NCI-H2196 treated with DMSO at 0.1 percent for 48 hours (cell line): ENCODE measurements around the gene BRIP1.
"Not testable (repeated sequence)": the region's sequence is repeated elsewhere in the genome, so short reads cannot be mapped to it uniquely, and the experiment has no call there.

Source experiments
- DNase-seq: peaks from one replicate; lab custom pipeline; 2025; ENCODE audit not compliant: unreplicated experiment; lab: John Stamatoyannopoulos, UW

BRIP1 gene

DNA sequence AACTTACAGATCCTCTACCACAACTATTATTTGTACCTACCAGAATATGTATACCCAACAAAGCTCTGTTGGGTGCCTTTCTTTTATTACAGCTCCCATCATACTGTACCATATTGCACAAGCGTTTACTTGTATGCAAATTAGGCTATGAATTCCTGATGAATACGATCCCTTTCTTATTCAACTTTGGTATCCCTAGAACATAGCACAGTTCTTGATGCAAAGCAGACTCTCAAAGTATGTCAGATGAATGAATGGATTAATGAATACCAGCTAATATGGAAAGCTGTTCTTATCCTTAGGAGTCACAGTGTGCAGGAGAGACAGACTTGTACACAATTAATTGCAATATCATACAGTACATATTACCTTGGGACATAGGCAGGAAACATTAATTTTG, 192.6 kb downstream of the BRIP1 start:
- DNase-seq: no peak

- DNase-seq: no peak
Observed at GRCh38 chr17:61669522-61669921, 193.8 kb downstream of the BRIP1 start.

- DNase-seq: no peak
Observed at GRCh38 chr17:61668486-61668885, 194.8 kb downstream of the BRIP1 start.

GRCh38 chr17:61666406-61667088, 196.8 kb downstream of the BRIP1 start:
- not testable (repeated sequence) for DNase-seq

GRCh38 chr17:61663310-61663709, 200.0 kb downstream of the BRIP1 start:
- no peak for DNase-seq

GRCh38 chr17:61662741-61663140, 200.6 kb downstream of the BRIP1 start:
- no peak for DNase-seq

DNA sequence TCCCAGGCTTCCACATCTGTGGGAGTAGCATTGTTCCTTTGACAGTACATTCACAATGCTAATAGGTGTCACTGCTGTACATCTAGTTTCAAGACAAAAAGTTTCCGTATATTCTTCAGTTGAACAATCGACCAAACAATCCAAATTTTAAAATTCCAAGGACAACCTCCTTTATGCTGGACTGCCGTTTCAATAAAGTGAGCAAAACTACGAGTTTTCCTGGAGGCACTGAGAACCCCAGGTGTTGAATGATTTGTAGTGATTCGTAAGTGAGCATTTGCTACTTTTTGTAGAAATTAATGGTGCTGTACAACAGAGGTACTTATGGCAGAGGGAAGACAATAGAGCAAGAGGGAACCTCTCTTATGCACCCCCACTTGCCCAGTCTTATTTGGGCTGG, 201.1 kb downstream of the BRIP1 start:
- no peak for DNase-seq

DNA sequence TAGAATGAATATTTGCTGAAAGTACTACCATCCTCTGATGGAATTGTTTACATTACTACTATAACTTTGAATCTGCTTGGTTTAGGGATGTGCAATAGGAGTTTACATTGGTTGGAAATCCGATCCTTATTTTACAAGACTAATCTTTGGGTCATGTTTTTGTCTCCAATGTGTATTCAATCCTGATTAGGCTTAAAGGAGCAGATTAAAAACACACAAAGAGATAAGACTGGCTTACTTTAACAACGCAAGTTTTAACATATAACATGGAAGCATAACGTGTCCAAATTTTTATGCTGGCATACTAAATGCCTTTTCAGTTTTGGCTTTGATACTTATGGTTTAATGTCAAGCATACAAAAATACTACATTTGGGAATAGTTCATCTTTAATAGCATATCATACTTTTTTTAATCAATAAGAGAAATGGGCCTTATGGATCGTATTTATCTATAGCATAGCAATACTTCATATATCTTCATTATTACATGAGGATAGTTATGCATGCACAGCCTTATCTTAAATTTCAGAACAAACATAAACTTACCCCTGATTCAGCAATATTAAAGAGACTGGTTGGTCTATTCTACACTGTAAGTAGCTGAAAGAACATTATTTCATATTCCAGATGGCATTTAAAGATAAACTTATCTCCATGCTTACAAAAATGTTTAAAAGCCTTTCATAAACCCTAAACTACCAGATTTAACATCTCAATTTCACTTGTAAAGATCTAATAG, 202.4 kb downstream of the BRIP1 start:
- DNase-seq: no peak

DNA sequence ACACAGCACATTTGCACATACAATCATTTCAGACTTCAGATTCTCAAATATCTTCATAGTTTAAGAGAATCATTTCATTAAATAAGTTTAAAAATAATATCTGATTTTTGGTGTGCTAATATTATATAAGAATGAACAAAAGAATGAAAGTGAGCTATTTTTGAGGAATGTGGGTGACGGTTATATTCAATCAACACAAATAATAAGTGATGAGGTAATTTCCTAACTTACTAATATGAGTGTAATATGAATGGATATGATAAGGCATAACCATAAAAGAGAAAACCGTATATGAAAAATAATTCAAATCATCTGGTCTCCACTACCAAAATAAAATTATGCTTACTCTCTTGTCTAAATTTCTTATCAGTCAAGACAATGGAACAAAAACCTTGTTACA, 203.9 kb downstream of the BRIP1 start:
- DNase-seq: no peak

DNA sequence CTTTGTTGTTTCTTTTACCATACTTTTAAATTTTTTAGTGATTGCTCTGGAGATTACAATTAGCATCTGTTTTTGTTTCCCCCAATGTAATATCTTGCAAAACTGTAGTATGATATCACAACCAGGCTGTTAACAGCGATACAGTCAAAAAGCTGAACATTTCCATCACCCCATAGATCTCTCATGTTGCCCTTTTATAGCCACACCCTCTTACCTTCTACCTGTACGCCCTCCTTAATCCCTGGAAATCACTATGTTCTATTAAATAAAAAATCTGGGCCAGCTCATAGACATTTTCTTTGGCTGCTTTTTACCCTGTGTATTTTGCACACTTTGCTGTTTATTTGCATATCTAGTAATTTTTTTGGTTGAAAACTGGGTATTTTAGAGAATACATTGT, 205.1 kb downstream of the BRIP1 start:
- no peak for DNase-seq

DNA sequence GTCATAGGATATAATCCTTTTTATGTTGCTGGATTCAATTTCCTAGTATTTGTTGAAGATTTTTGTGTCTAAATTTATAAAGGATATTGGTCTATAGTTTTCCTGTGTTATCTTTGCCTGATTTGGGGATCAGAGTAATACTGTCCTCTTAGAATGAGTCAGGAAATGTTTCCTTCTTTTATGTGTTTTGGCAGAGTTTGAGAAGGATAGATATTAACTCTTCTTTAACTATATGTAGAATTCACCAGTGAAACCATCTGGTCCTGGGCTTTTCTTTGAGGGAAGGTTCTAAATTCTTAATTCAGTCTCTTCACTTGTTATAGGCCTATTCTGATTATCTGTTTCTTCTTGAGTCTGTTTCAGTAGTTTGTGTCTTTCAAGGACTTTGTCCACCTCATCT, 206.0 kb downstream of the BRIP1 start:
- no peak for DNase-seq

DNA sequence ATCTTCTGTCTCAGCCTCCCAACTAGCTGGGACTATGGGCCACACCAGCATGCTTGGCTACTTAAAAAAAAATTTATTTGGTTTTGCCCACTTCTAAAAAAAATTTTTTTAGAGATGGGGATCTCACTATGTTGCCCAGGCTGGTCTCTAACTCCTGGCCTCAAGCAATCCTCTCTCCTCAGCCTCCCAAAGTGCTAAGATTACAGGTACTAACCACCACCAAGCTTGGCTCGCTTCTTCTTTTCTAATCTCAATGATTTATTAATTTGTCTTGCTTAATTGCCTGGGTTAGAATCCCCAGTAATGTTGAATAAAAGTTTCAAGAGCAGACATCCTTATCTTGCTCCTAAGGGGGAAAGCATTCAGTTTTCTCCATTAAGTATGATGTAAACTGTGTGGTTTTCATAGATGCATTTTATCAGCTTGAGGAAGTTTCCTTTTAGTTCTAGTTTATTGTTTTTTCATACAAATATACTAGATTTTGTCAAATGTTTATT, 206.6 kb downstream of the BRIP1 start:
- DNase-seq: no peak

DNA sequence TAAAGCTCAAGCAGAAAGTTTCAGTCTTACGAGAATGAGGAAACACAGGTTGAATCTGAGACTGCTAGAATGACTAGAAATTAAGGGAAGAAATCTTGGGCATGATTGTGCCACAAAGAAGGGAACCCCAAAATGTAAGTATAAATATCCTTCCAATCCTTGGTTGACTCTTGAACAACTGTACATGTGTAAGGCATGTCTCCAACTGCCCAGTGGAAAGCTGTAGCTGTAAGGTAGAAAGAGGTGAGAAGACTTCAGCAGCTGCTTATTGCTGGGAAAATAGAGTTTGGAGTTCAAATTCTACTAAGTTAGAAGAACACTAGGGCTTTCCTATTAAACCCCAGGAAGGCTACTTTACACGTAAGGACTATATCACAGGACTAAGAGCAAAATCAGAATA, 212.6 kb downstream of the BRIP1 start:
- no peak for DNase-seq

DNA sequence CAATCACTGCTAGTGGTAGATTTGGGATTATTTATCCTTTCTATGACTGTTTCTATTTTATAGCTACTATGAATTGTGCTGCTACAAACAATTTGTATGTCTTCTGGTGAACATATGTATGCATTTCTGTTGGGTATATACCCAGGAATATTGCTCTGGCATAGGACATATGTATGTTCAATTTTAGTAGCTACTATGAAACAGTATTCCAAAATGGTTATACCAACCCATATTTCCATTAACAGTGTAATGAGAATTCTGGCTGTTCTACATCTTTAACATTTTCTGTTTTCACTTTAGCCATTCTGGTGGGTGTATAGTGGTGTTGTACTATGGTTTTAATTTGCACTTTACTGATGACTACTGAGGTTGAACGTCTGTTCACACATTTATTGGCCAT, 214.7 kb downstream of the BRIP1 start:
- no peak for DNase-seq

DNA sequence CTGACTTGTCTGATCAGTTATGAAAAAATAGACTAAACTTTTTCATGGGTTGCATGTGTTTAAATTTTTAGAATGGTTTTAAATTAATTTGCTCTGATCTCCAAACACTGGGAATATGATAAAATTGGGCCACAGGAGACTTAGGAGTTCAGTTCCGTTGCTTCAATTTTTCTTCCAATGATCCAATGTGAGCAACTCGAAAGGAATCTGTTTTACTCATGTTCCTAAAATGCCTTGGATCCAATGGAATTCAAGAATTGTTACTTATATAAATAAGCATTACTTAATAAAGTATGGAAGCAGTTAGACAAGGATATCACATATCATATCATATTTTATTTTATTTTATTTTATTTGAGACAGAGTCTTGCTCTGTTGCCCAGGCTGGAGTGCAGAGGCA, 216.3 kb downstream of the BRIP1 start:
- DNase-seq: no peak

- DNase-seq: no peak
Observed at GRCh38 chr17:61646482-61646881, 216.8 kb downstream of the BRIP1 start.

- no peak for DNase-seq
Observed at GRCh38 chr17:61645920-61646319, 217.4 kb downstream of the BRIP1 start.

DNA sequence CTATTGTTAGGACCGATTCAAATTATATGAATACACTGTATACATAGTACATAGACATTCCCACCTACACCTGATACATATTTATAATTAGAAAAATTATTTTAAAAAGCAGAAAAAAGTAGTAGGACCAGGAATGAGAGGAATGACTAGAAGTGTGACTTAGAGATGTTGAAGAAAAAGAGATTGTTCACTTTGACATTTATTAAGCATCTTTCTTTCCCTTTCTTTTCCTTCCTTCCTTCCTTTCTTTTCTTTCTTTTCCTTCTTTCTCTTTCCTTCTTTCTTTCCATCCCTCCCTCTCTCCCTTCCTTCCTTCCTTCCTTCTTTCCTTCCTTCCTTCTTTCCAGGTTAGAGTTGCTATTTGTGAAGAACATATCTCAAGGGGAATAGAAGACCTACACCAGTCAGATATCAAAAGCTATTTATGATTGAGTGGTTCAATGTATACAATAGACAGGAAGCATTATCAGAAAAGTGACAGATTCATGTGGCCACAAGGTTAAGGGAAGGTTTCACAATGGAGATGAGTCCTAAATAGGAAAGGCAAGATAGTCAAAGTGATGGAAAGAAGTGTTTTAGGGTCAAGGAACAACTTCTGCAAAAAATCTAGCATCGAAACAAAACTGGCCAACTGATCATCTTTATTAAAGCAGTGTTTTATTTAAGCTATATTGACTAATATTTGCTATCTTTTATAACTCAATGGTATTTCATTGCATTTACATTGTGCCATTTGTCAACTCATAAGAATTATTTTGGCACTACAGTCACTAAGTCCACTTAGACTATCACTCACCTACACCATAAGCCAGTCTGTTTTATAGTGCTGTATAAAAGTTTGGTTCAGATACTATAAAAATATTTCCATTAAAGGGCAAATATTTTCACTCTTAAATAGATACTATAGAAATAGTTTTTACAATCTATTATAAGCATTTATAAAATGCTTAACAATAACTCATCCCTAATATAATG, 218.2 kb downstream of the BRIP1 start:
- DNase-seq: no peak

DNA sequence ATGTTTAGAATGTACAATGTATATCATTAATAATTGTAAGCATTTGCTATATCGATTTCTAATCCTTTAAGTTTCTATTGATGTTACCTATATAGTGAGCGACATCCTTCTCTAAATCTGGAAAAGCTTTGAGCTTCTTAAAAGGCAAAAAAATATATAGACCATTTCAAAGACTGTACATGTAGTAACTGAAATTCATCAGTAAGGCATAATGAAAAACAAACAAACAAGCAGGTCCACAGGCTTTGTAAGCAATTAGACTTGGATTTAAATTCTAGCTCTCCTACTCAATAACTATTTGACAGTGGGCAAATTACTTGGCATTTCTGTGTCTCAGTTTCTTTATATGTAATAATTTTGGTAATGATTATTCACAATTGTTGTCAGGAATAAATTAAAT, 220.6 kb downstream of the BRIP1 start:
- no peak for DNase-seq

DNA sequence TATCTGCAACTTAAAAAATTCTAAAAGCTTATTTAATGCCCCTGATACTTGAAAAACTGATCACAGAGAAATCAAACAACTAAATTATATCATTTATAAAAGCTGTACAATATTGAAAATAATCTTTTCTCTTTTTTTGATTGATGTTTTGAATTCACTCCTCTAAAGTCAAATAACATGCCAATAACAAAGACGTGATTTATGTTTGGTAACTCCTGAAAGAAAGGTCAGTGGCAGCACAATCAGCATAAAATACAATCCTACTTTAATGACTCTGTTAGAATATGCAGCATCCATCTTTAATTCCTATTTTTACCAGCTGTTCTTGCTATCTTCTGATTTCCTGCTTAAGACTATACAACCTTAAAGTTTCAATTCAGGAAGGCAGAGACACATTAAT, 221.6 kb downstream of the BRIP1 start:
- no peak for DNase-seq

DNA sequence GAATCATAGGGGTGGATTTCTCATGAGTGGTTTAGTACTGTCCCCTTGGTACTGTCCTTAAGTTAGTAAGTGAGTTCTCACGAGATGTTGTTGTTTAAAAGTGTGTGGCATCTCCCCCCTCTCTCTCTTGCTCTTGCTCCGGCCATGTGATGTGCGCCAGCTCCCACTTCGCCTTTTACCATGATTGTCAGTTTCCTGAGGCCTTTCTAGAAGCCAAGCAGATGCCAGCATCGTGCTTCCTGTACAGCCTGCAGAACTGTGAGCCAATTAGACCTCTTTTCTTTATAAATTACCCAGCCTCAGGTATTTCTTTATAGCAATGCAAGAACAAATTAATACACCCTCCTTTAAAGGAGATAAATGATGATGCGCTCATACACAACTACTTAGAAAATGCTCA, 222.2 kb downstream of the BRIP1 start:
- no peak for DNase-seq
